ENCODE data around the gene OR2B6.

GRCh38 chr6:27977387-27977786, 20.3 kb downstream of the OR2B6 start:
- TF ChIP-seq CTCF (IDR thresholded peaks at IDR 0.05) (no peak), POLR2A (IDR thresholded peaks at IDR 0.05) (no peak)

Measured in body of pancreas (tissue), 4 donors.